GM19099 (cell line): ENCODE results near the gene ADRA2A.

Source experiments
- POLR2A ChIP-seq: IDR thresholded peaks from 3 replicates; pipeline ENCODE4 v1.6.1; 2011; ENCODE audit warnings: low read depth; ENCODE audit not compliant: insufficient read length; ENCODE audit errors: extremely low read depth

ADRA2A gene

DNA sequence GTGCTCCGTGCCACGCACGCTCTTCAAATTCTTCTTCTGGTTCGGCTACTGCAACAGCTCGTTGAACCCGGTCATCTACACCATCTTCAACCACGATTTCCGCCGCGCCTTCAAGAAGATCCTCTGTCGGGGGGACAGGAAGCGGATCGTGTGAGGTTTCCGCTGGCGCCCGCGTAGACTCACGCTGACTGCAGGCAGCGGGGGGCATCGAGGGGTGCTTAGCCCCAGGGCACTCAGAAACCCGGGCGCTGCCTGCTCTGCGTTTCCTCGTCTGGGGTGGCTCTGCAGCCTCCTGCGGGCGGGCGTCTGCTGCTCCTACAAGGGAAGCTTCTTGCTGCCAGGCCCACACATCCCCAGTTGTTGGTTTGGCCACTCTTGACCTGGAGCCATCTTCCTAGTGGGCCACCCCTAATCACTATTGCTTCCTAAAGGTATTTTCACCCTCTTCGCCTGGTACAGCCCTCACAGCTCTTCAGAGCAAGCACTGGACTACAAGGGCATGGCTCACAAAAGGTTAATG, 2.5 kb downstream of the ADRA2A start:
- TF ChIP-seq POLR2A: no peak

DNA sequence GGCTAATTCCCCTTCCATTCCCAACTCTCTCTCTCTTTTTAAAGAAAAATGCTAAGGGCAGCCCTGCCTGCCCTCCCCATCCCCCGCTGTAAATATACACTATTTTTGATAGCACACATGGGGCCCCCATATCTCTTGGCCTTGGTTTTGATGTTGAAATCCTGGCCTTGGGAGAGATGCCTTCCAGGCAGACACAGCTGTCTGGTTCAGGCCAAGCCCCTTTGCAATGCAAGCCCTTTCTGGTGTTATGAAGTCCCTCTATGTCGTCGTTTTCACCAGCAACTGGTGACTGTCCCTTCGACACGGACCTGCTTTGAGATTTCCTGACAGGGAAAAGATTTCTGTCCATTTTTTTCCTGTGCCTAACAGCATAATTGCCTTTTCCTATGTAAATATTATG, 3.0 kb downstream of the ADRA2A start:
- no peak for TF ChIP-seq POLR2A

DNA sequence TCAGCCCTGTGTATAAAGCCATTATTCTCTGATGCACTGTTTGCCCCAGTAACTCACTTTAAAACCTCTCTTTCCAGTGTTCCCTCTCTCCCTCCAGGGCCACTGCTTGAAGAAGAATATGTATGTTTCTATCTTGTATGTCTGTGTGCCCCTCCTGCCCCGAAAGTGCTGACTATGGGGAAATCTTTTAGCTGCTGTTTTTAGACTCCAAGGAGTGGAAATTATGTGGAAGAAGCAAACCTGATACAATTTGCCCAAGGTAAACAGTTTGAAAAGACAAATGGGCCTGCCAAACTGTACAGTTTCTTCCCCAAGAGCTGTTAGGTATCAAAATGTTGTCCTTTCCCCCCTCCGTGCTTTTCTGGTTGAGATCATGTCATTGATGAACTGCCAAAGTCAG, 3.4 kb downstream of the ADRA2A start:
- no peak for TF ChIP-seq POLR2A

DNA sequence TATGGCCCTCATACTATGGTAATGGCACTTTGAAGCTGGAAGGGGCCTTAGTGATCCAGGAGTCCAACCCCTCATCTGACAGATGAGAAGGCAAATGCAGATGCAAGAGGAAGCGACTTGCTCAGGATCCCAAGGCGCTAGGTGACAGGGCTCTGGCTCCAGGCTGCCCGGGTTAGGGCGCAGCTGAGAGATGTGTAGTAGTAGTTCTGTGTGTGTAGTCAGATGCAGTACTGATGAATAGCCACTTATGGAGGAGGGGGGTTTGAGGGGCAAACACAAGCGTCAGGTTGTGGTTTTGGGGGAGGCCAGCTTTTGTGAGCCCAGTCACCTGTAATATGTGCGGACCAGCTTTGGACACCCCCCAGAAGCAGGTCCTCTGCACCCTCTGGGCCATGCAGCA, 4.8 kb downstream of the ADRA2A start:
- no peak for TF ChIP-seq POLR2A

DNA sequence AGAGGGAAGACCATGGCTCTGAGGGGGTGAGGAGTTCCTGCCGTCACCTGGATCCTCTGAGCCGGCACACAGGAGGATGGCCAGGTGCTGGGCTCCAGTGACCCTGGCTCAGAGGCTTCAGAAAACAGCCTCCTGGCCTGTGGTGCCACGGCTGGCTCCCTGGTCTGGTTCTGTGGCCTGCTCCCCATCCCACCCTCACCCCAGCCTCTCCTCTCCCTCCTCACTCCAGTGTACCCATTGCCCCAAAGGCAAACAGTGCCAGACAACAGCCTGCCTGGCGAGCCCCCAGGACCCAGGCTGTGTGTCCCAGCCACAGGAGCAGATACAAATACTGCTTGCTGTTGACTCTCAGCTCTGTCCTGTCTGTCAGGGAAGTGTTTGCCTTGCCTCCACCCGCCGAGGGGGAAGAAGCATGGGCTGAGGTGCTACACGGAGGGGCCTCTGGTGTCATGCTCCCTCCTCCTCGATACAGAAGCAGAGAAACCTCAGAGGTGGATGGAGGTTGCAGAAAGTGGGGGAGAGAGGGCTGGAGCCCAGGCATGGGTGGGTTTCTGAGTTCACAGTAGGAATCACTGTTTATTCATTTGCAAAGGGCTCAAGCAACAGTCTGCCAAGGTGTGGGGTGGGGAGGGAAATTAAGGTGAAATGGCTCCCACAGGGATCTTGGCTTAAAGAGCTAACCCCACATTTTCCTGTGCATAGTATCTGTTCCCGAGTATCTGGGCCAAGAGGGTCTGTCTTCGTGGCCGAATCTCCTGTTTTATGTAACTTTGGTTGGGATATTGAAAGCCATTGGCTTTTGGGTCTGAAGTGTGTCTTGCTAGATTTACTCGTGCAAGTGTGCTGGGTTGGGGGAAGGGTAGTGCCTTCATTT, 5.5 kb downstream of the ADRA2A start:
- no peak for TF ChIP-seq POLR2A

DNA sequence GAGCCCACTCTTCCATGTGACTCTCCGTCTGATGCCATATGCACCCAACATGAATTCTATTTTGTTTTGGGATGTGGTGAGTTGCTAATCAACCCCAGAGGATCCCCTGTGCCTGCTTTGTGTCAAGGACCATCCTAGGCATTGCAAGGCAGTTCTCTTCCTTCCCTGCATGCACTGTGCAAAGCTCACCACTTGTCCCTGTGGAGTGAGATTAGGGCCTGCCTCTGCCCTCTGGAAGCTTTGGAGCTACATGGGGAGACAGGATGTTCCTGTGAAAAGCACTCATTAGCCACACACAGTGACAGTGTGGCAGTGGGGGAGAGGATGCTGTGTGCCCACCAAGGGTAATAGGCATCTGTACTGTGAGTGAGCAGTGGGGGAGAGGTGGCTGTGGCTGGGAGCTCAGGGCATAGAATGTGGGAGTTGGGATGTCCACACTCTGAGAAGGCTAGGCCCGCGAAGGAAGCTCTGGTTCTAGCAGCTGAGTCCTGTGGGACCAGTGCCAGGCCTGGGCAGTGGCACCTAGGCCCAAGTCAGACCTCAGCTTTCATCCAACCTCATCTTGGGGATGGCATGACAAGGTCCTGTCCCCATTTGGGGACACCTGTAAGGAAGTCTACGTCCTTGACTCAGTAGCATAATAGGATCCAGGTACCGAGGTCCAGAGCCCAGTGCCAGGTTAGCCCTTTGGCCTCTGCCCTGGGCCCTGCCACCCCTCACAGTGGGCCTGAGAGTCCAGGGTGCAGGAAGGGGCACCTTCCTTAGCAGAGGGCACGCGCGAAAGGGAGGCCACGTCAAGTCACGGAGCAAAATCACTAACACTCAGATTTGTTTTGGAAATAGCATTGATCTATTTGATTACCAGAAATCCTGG, 6.6 kb downstream of the ADRA2A start:
- TF ChIP-seq POLR2A: no peak

DNA sequence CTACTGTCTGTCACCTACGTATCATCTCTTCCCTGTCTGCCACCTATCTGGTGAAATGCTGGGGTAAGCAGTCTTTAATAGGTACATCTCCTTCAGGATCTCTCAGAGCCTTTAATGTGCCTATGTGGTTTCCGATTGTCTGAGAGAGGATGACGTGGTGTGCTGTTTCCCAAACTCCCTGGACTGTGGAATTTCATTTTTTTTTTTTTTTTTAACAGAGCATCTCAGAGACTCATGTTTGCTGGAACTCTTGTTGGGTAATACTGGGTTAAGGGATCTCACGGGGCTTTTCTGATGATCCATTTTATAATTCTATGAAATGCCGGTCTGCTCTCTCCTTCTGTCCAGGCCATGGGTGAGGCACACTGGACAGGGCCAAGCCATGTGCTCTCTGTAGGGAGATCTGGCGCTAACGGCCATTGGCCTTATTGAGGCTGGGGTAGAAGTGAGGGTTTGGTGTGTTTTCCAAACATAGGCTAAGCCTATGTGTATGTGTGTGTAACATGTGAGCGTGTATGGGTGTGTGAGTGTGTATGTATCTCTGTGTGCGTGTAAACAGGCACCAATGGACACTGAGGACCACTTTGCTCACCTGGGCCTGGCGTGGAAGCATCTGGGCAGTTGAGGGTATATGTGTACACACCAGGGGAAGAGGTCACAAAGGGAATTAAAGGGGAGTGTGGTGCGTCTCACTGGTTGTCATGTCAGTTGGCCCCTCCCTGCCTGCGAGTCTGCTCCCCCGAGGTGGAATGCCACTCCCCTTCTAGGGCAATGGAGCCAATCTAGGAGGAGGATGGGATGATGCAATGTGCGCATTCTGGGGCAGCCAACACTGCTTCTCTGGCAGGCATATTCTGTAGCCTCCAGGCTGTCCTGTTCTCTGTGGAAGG, 7.8 kb downstream of the ADRA2A start:
- no peak for TF ChIP-seq POLR2A

DNA sequence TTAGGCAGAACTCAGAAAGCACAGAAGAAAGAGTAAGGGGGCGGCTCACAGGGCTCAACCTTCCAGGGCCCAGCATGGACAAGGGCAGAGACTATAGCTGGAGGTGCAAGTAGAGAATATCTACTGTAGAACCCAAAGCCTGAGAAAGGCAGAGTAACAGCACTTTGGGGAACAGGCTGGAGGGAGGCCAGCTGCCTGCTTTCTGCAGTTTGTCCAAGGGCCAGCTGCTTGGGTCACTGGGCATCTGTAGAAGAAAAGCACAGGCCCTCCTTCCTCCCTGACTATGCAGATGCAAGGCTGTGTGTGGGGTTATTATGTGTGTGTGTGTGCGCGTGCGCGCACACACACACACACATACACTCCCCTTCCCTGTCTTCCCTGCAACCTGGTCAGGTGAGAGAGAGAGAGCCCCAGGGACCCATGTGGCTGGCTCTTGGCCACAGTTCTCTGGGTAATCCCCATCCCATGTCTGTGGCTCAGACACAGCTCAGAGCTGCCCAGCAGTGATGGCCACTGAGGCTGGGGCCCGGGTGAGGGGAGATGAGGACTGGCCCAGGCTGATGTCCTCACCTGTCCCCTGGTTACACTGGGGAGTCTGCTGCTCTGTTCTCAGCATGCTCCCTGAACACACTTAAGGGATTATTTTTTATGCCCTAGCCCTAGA, 9.0 kb downstream of the ADRA2A start:
- TF ChIP-seq POLR2A: no peak

DNA sequence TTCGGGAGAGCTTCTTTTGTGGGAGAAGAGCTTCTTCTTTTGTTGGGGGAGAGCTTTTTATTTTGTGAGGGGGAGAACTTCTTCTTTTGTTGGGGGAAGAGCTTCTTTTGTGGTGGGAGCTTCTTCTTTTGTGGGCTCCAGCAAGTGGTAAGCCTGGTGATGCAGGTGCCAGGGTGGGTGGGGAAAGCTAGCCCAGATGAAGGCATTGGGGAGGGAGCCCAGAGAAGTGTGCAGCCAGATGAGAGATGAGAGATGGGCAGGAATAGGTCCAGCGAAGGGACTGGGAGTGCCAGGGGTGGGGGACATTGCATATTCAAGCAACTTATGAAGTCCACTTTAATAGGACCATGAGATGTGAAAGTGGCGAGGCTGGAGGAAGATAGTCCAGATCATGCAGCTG, 9.7 kb downstream of the ADRA2A start:
- TF ChIP-seq POLR2A: no peak

DNA sequence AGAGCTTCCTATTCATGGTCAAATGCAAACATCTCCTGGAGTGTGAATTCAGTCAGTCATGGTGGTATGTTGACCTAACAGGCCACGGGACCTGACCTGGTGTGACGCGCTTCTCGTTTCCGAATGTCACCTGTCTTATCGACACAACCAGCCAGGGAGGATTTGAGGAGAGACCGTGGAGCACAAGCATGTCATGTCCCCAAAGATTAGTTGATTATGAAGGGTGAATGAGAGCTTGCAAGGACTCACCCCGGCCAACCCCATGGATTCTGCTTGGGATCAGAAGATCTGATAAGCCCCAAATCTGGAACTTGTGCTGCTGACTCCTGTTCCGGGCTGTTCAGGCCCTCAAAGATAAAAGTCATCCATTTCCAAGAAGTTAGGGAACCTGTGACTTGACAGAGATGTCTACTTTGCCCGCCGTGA, 10.5 kb downstream of the ADRA2A start:
- TF ChIP-seq POLR2A: no peak

DNA sequence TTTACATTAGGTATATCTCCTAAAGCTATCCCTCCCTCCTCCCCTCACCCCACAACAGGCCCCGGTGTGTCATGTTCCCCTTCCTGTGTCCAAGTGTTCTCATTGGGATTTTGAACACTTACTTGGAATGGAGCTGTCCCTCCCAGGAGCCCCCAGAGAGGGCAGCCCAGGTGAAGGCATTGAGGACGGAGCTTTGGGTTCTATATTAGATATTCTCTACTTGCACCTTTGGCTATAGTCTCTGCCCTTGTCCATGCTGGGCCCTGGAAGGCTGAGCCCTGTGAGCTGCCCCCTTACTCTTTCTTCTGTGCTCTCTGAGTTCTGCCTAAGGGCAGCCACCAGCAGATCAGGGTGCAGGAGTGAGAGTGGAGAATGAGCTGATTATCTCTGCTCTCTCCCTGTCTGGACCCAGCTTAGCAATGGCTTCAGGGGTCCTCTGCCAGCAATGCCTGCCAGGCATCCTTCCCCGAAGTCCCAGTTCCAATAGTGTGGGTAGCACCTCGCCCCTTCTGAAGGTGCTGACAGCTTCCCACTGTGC, 11.2 kb downstream of the ADRA2A start:
- TF ChIP-seq POLR2A: no peak

DNA sequence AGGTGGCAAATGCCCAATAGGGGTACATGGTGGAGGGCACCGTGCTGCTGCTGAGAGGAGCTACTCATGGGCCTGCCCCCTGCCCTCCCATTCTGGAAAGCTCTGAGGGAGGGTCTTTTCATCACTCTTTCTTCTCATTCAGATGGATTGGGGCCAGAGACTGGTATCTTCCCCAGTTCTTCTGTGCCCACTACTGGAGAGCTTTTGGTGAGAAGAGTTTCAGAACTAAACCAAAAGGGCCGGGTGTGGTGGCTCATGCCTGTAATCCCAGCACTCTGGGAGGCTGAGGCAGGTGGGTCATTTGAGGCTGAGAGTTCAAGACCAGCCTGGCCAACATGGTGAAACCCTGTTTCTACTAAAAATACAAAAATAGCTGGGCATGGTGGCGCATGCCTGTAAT, 12.5 kb downstream of the ADRA2A start:
- no peak for TF ChIP-seq POLR2A

DNA sequence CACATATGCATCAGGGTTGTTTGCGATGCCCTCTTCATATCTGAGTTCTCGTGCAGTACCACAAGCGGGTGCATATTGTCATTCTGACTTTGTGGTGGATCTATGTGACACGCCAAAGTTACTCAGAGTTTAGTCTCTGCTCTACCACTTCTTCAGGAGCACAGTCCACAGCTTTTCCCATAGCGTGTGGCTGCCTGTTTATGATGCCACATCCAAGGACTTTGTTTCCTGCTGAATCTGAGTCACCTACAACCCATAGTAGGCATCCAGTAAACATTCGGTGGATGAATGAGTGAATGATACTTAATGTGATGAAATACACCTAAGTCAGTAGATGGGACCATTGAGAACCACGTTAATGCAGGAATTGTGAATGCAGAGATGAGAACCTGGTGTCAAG, 15.0 kb downstream of the ADRA2A start:
- no peak for TF ChIP-seq POLR2A
